ENCODE data around the gene HEG1.

DNA sequence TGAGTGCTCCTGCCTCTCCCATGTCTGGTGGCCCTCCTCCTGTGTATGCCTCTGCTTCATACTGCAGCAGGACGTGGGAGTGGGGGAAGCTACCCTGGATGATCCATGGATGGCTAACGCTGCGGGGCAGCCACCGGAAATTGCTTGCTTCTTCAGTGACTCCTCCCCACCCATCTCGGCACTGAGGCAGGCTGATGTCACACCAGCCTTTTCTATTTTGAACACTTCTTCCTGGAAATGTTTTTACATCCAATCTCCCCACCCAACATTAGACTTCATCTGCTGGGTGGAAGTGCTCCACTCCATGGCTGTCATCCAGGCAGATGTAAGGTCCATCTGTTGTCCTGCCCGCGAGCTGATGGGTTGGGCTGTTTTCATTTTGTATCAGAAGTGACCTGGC is 62.3 kb downstream of the HEG1 start:
- no peak for TF ChIP-seq ZNF180 (CRISPR knock-in tag; IDR thresholded peaks at IDR 0.05; ENCODE audit: borderline replicate concordance, low read depth)
- no peak for TF ChIP-seq CBX1 (IDR thresholded peaks at IDR 0.05; ENCODE audit: low read depth)
- no peak for TF ChIP-seq GABPA (IDR thresholded peaks at IDR 0.05; ENCODE audit: low read depth, low read length)
- TF ChIP-seq GABPA (CRISPR knock-in tag; IDR thresholded peaks at IDR 0.05; ENCODE audit: low read depth): no peak
- TF ChIP-seq, protein P1, sequence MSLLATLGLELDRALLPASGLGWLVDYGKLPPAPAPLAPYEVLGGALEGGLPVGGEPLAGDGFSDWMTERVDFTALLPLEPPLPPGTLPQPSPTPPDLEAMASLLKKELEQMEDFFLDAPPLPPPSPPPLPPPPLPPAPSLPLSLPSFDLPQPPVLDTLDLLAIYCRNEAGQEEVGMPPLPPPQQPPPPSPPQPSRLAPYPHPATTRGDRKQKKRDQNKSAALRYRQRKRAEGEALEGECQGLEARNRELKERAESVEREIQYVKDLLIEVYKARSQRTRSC (CRISPR knock-in tag; IDR thresholded peaks at IDR 0.05; ENCODE audit: low read depth): no peak
- TF ChIP-seq ZKSCAN1 (IDR thresholded peaks at IDR 0.05; ENCODE audit: low read length): no peak
- no peak for TF ChIP-seq HDAC2 (CRISPR knock-in tag; IDR thresholded peaks at IDR 0.05)
- TF ChIP-seq, protein P2, sequence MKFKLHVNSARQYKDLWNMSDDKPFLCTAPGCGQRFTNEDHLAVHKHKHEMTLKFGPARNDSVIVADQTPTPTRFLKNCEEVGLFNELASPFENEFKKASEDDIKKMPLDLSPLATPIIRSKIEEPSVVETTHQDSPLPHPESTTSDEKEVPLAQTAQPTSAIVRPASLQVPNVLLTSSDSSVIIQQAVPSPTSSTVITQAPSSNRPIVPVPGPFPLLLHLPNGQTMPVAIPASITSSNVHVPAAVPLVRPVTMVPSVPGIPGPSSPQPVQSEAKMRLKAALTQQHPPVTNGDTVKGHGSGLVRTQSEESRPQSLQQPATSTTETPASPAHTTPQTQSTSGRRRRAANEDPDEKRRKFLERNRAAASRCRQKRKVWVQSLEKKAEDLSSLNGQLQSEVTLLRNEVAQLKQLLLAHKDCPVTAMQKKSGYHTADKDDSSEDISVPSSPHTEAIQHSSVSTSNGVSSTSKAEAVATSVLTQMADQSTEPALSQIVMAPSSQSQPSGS (CRISPR knock-in tag; IDR thresholded peaks at IDR 0.05): no peak
- no peak for TF ChIP-seq TEAD3 (CRISPR knock-in tag; optimal IDR thresholded peaks at IDR 0.05; ENCODE audit: borderline replicate concordance)
- TF ChIP-seq POLR2AphosphoS5 (IDR thresholded peaks at IDR 0.05; ENCODE audit: low read depth, low read length): no peak

Data from HepG2 (cell line).